ENCODE measurements around the gene ZBTB7A.

ZBTB7A gene

DNA sequence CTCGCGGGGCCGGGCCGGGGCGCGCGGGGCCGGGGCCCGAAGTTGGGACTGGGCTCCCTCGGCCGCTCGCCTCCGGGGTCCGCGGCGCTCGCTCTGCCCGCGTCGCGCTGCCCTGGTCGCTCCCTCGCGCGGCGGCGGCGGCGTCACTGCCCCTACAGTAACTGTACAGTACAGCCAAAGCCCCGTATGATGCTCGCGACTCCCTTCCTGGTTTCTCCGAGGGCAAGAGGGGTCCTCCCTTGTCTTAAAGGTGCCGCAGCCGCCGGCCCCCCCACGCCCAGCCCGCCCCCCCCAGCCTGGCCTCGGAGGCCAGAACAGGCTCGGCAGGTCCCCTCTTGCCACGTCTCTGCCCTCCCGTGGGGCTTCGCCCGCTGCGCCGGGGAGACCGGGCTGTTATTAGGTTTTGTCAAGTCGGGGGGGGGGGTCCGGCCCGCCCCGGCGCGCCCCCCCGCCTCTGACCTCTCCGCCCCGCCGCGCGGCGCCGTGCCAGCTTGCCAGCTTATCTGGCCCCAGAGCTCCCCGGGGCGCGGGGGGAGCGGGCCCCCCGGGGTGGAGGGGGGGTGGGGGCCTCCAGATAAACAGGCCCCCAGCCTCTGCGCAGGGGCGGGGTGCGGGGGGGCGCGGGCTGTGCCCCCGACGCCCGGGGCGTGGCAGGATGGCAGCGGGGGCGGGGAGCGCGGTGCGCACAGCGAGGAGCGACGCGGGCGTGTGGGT is at the start of gene ZBTB7A:
Gene ZBTB7A, minus strand, starts transcription at position 218 of the 714 bp plus-strand sequence. CDS start 11,667 bp downstream, outside the sequence.
- no peak for DNase-seq

DNA sequence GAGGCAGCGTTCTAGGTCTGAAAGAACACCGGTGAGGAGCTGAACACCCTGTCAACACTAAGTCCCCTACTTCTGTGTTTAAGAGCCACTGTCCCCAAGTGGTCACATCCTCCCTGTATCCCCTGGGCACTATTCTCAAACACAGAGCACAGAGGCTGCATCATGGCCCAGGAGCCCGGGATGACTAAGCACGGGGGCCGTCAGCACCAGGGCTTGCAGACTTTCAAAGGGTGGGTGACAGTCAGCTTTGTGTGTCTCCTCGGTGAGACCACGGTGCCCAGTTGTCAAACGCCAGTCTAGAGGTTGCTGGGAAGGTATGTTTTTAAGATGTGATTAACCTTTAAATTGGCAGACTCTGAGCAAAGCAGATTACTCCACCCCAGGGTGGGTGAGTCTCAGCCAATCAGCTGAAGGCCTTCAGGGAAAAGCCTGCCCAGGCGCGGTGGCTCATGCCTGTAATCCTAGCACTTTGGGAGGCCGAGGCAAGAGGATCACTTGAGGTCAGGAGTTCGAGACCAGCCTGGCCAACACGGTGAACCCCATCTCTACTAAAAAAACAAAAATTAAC is 49.2 kb upstream of the ZBTB7A start:
- DNase-seq = no peak

DNA sequence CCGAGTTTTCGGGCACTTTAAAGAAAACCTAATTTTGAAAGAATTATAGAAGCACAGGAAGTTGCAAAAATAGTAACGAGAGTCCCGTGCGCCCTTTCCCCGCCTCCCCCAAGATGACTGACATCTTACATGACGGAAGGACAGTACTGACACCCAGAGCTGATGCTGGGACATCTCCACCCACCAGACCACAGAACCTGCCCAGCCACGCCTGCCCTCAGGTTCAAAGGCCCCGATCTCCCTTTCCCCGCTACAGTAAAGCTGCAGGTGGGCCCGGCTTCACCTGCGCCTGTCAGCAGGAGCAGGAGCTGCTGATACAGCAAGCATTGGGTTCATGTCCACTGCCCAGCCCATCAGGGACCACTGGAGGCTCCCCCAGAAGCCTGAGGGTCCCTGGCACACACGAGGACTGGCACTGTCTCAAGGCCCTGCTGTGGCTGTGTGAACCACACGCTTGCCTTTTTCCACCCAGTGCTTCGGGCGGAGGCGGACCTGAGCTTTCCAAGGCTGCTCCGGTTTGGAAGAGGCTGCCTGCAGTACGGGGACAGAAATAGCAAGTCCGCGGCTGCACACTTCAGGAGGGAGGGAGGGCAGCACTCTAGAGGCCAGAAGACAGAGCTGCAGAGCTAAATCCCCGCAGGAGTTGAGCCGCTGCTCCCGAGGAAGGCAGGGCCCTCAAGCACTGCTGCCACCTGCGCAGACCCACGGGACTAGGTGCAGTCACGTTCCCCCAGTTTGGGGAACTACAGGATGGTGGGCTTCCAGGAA is 48.5 kb upstream of the ZBTB7A start:
- DNase-seq = no peak

DNA sequence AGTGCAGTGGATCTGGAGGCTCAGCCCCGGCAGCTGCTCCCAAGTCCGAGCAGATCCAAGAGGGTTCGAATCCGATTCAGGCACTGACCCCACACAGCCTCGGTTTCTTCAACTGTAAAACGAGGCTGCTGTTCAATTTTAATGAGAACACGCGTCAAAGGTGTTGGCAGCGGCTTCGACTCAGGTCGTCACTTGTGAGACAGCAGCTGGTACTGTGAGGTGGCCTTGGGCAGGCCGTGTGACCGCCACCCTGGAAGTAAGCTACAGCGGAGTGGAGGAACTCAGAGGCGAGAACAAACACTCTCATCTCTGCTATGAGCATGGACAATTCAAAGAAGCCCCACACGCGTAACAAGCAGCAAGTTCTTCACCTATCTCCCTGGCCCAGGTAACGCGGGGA is 47.5 kb upstream of the ZBTB7A start:
- DNase-seq = no peak

DNA sequence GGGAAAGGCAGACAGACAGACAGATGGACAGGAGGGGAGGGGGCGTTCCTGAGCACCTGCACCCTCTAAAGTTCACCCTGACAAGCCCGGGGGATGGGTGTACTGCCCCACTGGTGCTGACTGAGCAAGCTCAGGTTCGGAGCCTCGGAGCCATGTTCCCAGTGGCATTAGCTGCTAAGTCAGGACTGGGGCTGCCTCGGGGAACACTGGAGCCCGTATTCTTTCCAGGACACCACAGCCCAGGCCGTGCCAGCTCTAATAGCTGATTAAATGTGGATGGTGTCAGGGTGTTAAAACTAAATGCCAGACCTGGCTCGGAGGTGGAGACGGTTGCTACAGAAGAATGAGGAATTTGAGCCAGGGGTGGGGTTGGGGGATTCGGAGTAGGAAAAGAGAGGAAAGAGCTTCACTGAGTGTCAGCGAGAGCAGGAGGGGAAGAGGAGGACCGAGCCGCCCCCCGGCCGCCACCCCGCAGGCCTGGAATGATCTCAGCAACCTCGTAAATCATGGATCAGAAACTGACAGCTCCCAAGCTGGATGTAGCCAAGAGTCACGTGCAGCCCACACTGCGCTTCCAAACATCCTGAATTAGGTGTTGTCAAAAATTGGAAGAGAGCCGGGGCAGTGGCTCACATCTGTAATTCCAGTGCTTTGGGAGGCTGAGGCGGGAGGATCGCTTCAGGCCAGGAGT is 46.8 kb upstream of the ZBTB7A start:
- DNase-seq = no peak

DNA sequence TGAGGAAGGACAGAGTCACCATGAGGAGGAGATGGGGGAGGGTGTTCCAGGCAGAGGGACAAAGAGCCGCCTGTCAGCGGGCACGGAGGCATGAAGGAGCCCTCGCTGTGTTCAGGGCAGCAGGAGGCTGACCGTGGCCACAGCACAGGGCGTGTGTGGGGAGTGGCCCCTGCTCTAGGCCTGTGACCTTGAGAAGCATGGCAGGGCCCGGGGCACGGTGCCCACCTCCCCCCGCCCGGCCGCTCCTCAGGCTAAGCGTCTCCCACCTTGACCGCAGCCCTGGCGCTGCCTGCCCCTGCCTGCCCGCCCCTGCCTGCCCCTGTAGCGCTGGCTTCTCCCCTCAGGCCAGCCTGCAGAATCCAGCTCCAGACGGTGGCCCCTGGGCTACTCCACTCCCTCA is 45.7 kb upstream of the ZBTB7A start:
- no peak for DNase-seq

- DNase-seq = no peak
Measured at GRCh38 chr19:4109626-4109945, 42.9 kb upstream of the ZBTB7A start.

DNA sequence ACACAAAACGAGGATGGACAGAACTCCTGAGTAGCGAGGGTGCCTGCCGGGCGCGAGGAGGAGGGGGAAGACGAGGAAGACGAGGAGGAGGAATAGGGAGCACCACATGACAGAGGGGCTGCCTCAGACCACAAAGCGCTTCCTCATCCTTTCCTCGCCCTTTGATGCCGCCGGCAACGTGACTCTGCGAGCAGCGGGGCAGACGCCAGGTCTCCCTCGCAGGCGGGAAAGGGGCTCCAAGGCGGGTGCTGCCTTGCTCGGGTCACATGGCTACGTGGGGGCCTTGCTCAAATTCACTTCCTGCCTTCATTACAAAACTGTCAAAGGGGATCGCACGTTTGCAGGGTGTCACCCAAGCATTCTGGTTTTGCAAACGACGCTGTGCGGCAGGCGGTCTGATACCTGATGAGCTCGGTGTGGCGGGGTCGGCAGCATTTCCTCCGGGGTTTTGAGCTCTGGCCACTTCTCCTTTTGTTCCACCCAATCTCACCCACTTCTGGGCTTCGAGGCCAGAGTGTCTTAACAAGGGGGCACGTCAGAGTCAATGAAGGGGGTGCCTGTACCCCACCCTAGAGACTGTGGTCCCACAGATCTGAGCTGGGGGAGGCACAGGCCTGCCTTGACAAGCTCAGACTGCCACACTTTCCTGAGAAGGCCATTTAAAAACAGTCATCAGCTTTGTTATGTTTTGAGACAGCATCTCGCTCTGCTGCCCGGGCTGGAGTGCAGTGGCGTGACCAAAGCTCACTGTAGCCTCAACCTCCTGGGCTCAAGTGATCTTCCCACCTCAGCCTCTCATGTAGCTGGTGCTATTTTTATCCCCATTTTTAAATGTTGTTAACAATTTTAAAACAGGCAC is 42.3 kb upstream of the ZBTB7A start:
- DNase-seq = no peak

- no peak for DNase-seq
Measured at GRCh38 chr19:4103080-4103433, 36.4 kb upstream of the ZBTB7A start.

- no peak for DNase-seq
Measured at GRCh38 chr19:4102339-4103079, 35.8 kb upstream of the ZBTB7A start.

DNA sequence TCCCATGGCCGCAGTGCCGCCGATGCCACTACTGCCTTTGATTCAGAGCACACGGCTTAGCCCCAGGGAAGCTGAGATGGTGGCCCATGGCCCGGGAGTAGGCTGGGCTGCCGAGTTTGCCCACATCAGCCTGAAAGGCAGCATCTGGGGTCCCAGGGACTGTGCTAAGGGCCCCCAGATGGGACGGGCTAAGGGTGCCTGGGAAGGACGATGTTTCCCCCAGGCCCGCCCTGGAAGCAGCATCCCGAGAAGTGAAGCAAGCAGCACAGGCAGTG is 34.7 kb upstream of the ZBTB7A start:
- DNase-seq = no peak

DNA sequence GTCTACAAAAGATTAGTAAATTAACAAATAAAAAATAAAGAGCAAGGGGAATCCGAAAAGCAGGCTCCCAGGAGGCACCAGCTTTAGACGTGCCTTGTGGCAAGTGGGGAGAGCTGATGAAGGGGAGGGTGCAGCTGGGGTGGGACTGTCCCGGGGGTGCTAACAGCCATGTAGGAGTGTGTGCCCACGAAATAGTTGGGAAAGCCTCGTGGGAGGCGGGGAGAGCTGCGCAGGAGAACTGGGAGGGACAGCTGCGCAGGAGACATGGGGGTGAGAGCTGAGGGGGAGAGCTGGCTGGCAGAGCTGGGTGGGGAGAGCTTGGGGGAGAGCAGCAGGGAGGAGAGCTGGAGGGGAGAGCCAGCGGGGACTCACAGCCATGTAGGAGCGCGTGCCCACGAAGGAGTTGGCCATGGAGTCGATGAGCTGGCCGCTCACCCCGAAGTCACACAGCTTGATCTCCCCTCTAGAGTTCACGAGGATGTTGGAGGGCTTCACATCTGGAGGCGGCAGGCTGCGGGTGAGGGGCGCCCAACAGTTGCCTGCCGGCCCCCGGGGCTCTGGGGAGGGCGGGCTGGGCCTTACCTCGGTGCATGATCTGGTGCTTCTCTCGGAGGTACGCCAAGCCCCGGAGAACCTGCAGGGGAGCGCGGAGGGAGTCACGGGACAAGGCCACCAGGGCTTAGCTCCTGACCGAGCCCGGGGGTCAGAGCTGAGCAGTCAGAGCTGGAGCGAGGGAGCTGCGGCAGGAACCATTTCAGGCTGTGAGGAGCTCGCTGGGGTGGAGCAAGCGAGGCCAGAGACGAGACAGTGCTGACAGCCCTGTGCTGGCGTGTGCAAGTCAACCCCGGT is 34.2 kb upstream of the ZBTB7A start:
- no peak for DNase-seq

DNA sequence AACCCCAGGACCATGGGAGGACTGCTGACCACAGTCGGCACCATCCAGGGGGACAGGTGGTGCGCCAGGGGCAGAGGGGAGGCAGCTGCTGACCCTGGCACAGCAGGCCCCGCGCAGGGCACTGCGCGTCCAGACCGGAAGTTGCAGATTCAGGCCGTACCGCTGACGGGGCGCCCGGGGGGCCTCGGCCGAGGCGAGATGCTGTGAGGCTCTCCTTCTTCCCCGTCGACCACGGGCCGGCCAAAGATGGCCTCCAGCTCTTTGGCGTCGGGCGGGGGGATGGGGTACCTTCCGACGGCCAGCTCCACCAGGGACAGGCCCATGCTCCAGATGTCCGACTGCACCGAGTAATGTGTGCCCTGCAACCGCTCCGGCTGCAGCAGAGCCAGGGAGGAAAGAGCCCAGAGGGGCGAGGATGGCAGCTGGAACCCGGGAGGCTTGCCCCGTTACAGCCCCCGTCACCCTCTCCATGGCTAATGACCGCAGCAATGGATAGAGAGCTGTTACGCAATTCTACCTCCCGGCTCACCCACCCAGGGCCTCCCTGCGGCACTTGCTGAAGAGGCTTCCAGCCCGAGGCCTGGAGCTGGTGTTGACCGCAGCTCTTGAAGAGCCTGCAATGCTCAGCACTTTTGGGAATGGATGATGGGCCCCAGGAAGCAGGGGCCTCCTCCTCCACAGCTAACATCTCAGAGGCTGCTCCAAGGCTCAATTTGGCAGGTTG is 32.5 kb upstream of the ZBTB7A start:
- DNase-seq = no peak

- no peak for DNase-seq
Measured at GRCh38 chr19:4098493-4098892, 31.8 kb upstream of the ZBTB7A start.

- no peak for DNase-seq
Measured at GRCh38 chr19:4097501-4097900, 30.8 kb upstream of the ZBTB7A start.

DNA sequence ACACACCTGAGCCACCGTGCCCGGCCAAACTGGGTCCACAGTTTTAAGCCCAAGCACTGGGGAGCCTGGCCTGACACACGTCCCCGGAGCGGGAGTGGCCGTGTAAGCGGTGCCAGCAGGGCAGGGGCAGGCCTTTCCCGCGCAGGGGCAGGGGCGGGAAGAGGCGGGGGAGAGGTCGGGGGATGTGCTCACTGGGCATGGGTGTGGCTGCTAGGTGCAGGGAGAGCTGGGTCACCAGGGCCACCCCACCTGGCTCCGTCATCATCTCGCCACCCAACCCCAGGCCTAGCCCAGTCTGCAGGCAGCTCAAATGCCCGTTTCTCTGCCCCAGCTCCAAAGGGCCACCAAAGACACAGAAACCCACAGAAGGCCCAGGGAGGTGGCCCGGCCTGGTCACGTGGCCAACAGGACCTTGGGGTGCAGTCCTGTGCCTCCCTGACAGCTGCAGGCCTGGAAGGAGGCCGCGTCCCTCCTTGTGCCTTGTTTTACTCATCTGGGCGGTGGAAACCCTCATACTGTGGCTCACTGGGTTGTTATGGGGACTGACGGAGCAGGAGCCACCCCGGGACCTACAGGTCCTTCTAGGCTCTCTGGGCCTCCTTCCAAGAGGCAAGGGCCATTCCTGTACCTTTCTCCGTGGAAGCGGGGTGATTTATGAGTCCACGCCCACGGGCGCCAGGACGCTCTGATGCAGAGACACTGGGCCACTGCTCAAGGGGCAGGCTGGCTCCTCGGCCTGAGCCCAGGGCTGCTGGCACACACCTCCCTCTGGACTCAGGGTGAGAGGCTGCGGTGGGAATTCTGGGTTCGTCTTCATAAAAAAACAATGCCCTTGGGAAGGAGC is 29.6 kb upstream of the ZBTB7A start:
- no peak for DNase-seq

DNA sequence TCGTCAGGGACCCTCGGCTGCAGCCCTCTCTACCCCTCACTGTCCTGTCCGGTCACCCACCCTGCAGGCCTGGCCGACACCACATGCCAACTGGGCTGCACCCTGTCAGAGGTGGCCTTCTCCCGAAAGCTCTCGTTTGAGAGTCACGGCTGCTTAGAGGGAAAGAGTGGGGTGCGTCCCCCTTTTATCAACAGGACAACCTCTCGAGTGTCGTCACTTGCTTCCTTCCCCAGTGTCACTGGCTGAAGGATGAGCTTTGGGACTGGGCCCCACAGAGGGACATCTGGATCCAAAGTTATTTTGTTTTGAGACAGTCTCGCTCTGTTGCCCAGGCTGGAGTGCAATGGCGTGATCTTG is 28.8 kb upstream of the ZBTB7A start:
- no peak for DNase-seq

GRCh38 chr19:4094761-4095487 is 28.2 kb upstream of the ZBTB7A start:
- no peak for DNase-seq

- no peak for DNase-seq
Measured at GRCh38 chr19:4094291-4094690, 27.6 kb upstream of the ZBTB7A start.
